OCI-LY7 (cell line): Measurements from ENCODE around the gene ICA1L. TPM values are rescaled to one million over a fixed set of nuclear protein-coding genes. Genes with fewer than 3 reads are reported as not detected.
"Not testable (repeated sequence)": the region's sequence is repeated elsewhere in the genome, so short reads cannot be mapped to it uniquely, and the experiment has no call there.

ENCODE experiments used
- BruUV-seq: library from RNA; stranded (reverse); fragments of 400-500 nt; replicated peaks from 2 replicates; lab custom pipeline; 2021; lab: Mats Ljungman, UMichigan
- CTCF ChIA-PET: fragments of 300-600 bp; sonication (Branson Sonifier 250); formaldehyde crosslinking; loops from one replicate; lab custom pipeline; 2022; ENCODE audit warnings: antibody characterized with exemption; ENCODE audit not compliant: unreplicated experiment; lab: Charles Lee
- POLR2A ChIA-PET: fragments of 300-600 bp; sonication (Branson Sonifier 250); formaldehyde crosslinking; loops from one replicate; lab custom pipeline; 2022; ENCODE audit warnings: antibody characterized with exemption; lab: Charles Lee
- DNase-seq: peaks from one replicate; pipeline ENCODE4 v3.0.0-alpha.2; 2015; ENCODE audit warnings: low spot score
- H2AFZ ChIP-seq: fragments of 200-600 bp; sonication (generic), shearing (Covaris generic); 2 replicates; pipeline ENCODE4 v1.6.1; 2014; ENCODE audit warnings: mild to moderate bottlenecking, antibody characterized with exemption, low read length, moderate library complexity
- H3K27ac ChIP-seq: fragments of 200-600 bp; sonication (generic); 2 replicates; pipeline ENCODE4 v1.5.1; 2014; ENCODE audit warnings: mixed run types, low read depth, mild to moderate bottlenecking, moderate library complexity, low read length, inconsistent platforms; ENCODE audit not compliant: poor library complexity, severe bottlenecking
- H3K36me3 ChIP-seq: fragments of 200-600 bp; sonication (generic); 2 replicates; pipeline ENCODE4 v1.6.1; 2014; ENCODE audit warnings: mild to moderate bottlenecking, antibody characterized with exemption, low read length, moderate library complexity, mixed read lengths; ENCODE audit not compliant: insufficient read depth
- H3K4me1 ChIP-seq: fragments of 200-600 bp; sonication (generic); 2 replicates; pipeline ENCODE4 v1.5.1; 2014; ENCODE audit warnings: mild to moderate bottlenecking, low read length; ENCODE audit not compliant: insufficient read depth, poor library complexity, severe bottlenecking
- H3K4me2 ChIP-seq: fragments of 200-600 bp; sonication (generic); 2 replicates; pipeline ENCODE4 v1.6.1; 2014; ENCODE audit warnings: mild to moderate bottlenecking, low read length
- H3K4me3 ChIP-seq: fragments of 200-600 bp; sonication (generic); 2 replicates; pipeline ENCODE4 v1.5.1; 2014; ENCODE audit warnings: mild to moderate bottlenecking, low read depth, low read length; ENCODE audit not compliant: poor library complexity, severe bottlenecking
- H3K79me2 ChIP-seq: fragments of 200-600 bp; sonication (generic); 2 replicates; pipeline ENCODE4 v1.6.1; 2016; ENCODE audit warnings: low read depth, mild to moderate bottlenecking, low read length, moderate library complexity, mixed read lengths; ENCODE audit not compliant: insufficient read depth
- H3K9me2 ChIP-seq: fragments of 200-600 bp; sonication (generic); 2 replicates; pipeline ENCODE4 v1.6.1; 2016; ENCODE audit warnings: mild to moderate bottlenecking, low read length, mixed read lengths; ENCODE audit not compliant: insufficient read depth
- H3K9me3 ChIP-seq: fragments of 200-600 bp; sonication (generic); 2 replicates; pipeline ENCODE4 v1.6.1; 2014; ENCODE audit warnings: mild to moderate bottlenecking, mixed run types, low read length, mixed read lengths
- H4K20me1 ChIP-seq: fragments of 200-600 bp; sonication (generic); 2 replicates; pipeline ENCODE4 v1.6.1; 2014; ENCODE audit warnings: mild to moderate bottlenecking, antibody characterized with exemption, low read length, moderate library complexity, mixed read lengths; ENCODE audit not compliant: insufficient read depth
- EZH2phosphoT487 ChIP-seq: fragments of 200-600 bp; sonication (generic); IDR thresholded peaks from 2 replicates; pipeline ENCODE4 v1.6.1; 2018; ENCODE audit warnings: low read depth, borderline replicate concordance, mild to moderate bottlenecking, mixed run types, antibody characterized with exemption, low read length, moderate library complexity, mixed read lengths
- intact Hi-C: fragments of 100-400 bp; cut with micrococcal nuclease; formaldehyde crosslinking; loops from one replicate; pipeline ENCODE4 v1.10.0; 2022; ENCODE audit not compliant: unreplicated experiment
- total RNA-seq, 2 experiments: library from RNA; depleted of rRNA in 1 of 2; stranded (reverse); fragments of >200 nt in 1 of 2; shearing (Covaris generic) in 1 of 2; gene quantifications; 2 replicates each; pipeline ENCODE4 v1.2.3, GENCODE V29; 2014 to 2022
- TF ChIP-seq, protein P1 (sequence below): fragments of 200-600 bp; sonication (generic); conservative IDR thresholded peaks from 2 replicates; pipeline ENCODE4 v1.5.1; 2014; ENCODE audit warnings: mild to moderate bottlenecking, antibody characterized with exemption, low read length, moderate library complexity, mixed read lengths

The ICA1L gene
- total RNA-seq, 2 experiments from 2014 or later, result 5.2 to 11.1 TPM

DNA sequence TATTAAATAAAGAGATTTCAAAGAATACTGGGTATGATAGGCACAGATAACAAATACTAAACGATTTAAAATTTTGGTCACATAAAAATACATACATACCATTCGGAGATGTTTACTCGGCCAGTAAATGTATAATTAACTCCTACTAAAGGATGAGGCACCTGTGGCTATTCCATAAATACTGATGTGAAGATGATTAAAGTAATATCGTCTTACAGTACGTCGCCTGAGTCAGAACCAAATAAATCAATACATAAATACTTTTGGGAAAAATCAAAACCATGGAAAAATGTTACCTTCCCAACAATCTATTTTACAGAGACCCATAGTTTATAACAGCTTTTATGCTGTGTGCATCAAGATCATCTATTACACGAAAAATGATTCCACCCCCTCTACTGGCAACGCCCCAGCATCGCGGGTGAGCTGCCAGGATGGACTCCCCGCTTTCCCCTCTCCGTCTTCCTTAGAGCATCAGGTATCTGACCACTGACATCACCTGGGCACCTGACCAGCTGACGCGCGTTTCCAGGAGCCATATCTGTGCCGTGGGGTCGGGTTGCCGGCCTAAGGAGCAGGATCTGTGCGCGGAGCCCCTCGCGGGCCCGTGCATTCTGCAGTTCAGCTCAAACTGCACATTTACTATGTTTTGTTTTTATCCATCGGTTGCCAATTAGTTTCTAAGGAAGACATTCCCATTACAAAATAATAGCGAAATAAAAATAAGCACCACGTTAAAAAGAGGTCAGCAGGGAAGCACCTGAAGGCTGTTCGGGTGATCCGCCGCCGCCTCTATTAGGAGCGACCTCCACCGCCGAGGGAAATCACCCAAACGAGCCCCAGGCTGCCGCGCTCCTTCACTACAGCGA is 901 bp downstream of the ICA1L start:
- Histone ChIP-seq H3K4me2 (peak overlapping the region; percentile 96), H4K20me1 (no peaks in the 10 kb centered on the region), H3K36me3 (no peaks in the 10 kb centered on the region), H3K79me2 (no peaks in the 10 kb centered on the region), H3K27ac (peak overlapping the region; percentile 39), H3K4me1 (peaks cover 11% of the 10 kb centered on the region), H3K9me2 (no peaks in the 10 kb centered on the region), H2AFZ (peak overlapping the region; percentile 98), H3K4me3 (peak overlapping the region; percentile 80), H3K9me3 (no peaks in the 10 kb centered on the region)
- POLR2A ChIA-PET, result interaction anchor here (0.6 to 2.6 kb wide), 5 partner anchors 24 to 1577 kb away, joined by 3 to 11 read pairs (median 3); partner anchors contain the start of genes CARF and WDR12
- TF ChIP-seq EZH2phosphoT487, result no peak
- TF ChIP-seq, protein P1, sequence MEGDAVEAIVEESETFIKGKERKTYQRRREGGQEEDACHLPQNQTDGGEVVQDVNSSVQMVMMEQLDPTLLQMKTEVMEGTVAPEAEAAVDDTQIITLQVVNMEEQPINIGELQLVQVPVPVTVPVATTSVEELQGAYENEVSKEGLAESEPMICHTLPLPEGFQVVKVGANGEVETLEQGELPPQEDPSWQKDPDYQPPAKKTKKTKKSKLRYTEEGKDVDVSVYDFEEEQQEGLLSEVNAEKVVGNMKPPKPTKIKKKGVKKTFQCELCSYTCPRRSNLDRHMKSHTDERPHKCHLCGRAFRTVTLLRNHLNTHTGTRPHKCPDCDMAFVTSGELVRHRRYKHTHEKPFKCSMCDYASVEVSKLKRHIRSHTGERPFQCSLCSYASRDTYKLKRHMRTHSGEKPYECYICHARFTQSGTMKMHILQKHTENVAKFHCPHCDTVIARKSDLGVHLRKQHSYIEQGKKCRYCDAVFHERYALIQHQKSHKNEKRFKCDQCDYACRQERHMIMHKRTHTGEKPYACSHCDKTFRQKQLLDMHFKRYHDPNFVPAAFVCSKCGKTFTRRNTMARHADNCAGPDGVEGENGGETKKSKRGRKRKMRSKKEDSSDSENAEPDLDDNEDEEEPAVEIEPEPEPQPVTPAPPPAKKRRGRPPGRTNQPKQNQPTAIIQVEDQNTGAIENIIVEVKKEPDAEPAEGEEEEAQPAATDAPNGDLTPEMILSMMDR, result peak; percentile 85
- no TSS peak for BruUV-seq
- CTCF ChIA-PET, result interaction anchor here (0.6 to 1.1 kb wide), 3 partner anchors 281 to 967 kb away, joined by 3 read pairs; no protein-coding TSS in a partner anchor
- peak; percentile 78 for DNase-seq
- intact Hi-C loops, result loop anchor here (1.0 to 5.0 kb wide), 5 partner anchors 39 to 298 kb away; partner anchors contain the start of genes FAM117B and WDR12

DNA sequence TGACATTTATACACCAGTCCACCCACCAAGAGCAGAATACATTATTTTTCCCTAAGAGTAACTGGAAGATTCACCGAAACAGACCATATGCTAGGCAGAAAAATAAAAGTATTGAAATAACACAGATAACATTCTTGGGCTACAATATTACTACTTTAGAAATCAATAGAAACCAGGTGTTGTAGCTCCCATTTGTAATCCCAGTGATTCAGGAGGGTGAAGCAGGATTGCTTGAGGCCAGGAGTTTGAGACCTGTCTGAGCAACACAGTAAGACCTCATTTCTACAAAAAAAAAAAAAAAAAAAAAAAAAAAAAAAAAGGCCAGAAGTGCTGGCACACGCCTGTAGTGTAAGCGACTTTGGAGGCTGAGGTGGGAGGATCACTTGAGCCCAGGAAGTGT is 9.6 kb downstream of the ICA1L start:
- TF ChIP-seq, protein P1, result no peak
- TF ChIP-seq EZH2phosphoT487, result no peak
- Histone ChIP-seq H3K27ac (no peak overlapping the region), H3K4me1 (no peaks in the 10 kb centered on the region), H3K4me2 (no peak overlapping the region), H3K36me3 (no peaks in the 10 kb centered on the region), H2AFZ (no peak overlapping the region), H3K79me2 (no peaks in the 10 kb centered on the region), H3K9me3 (no peaks in the 10 kb centered on the region), H3K4me3 (no peak overlapping the region), H3K9me2 (no peaks in the 10 kb centered on the region), H4K20me1 (no peaks in the 10 kb centered on the region)
- intact Hi-C loops, result no loop called here
- CTCF ChIA-PET, result interaction anchor here (0.9 kb wide), 1 partner anchor 269 kb away, joined by 3 read pairs; no protein-coding TSS in a partner anchor
- no TSS peak for BruUV-seq
- no peak for DNase-seq
- POLR2A ChIA-PET, result interaction anchor here (0.7 kb wide), 1 partner anchor 14 kb away, joined by 5 read pairs; no protein-coding TSS in a partner anchor

DNA sequence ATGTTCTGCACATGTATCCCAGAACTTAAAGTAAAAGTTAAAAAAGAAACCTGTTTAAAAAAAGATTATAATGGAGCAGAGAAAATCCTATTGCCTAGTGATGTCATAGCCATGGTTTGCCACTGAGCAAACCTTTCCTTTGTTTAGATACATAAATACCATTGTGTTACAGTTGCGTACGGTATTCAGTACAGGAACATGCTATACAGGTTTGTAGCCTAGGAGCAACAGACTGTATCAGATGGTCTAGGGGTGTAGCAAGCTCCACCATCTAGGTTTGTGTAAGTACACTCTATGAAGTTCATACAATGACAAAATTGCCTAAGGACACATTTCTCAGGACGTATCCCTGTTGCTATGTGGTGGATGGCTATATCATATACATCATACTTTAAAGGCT is 13.0 kb downstream of the ICA1L start:
- H3K4me1 ChIP-seq, result no peaks in the 10 kb centered on the region
- ChIA-PET CTCF (no interaction called here), POLR2A (no interaction called here)
- H3K9me3 ChIP-seq, result no peaks in the 10 kb centered on the region
- no peaks in the 10 kb centered on the region for H4K20me1 ChIP-seq
- TF ChIP-seq, protein P1, result no peak
- no peak for TF ChIP-seq EZH2phosphoT487
- H3K79me2 ChIP-seq, result no peaks in the 10 kb centered on the region
- TSS peak; percentile 26 for BruUV-seq
- H3K4me2 ChIP-seq, result no peak overlapping the region
- no peak overlapping the region for H3K27ac ChIP-seq
- intact Hi-C loops, result no loop called here
- no peak overlapping the region for H2AFZ ChIP-seq
- no peaks in the 10 kb centered on the region for H3K36me3 ChIP-seq
- H3K4me3 ChIP-seq, result no peak overlapping the region
- no peak for DNase-seq
- no peaks in the 10 kb centered on the region for H3K9me2 ChIP-seq

DNA sequence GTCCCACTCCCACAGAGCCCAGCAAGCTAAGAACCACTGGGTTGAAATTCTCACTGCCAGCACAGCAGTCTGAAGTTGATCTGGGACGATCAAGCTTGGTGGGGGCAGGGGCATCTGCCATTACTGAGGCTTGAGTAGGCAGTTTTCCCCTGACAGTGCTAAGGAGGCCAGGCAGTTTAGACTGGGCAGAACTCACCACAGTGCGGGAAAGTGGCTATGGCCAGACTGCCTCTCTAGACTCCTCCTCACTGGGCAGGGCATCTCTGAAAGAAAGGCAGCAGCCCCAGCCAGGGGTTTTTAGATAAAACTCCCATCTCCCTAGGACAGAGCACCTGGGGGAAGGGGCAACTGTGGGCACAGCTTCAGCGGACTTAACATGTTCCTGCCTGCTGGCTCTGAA is 22.2 kb downstream of the ICA1L start:
- intact Hi-C loops, H3K4me1 ChIP-seq, H3K36me3 ChIP-seq, H3K4me2 ChIP-seq, H3K27ac ChIP-seq, H3K9me2 ChIP-seq, H3K9me3 ChIP-seq, CTCF ChIA-PET, H2AFZ ChIP-seq, BruUV-seq, DNase-seq, H3K79me2 ChIP-seq, H3K4me3 ChIP-seq, H4K20me1 ChIP-seq: not testable (repeated sequence)
- POLR2A ChIA-PET, result interaction anchor here (0.6 kb wide), 1 partner anchor 9 kb away, joined by 6 read pairs; no protein-coding TSS in a partner anchor
